HTR-8/SVneo (cell line): ENCODE results near the gene CCDC92.
A peak's percentile ranks its signal among the peaks of the same experiment; 100 is the strongest.

ENCODE experiments used
- DNase-seq: peaks from one replicate; pipeline ENCODE4 v3.0.0; 2011; ENCODE audit warnings: low spot score, mixed read lengths; ENCODE audit not compliant: insufficient read length
- FAIRE-seq: peaks from 2 replicates; lab custom pipeline; 2011; peaks lifted over from hg19 to GRCh38; lab: Jason Lieb, UNC

The CCDC92 gene

DNA sequence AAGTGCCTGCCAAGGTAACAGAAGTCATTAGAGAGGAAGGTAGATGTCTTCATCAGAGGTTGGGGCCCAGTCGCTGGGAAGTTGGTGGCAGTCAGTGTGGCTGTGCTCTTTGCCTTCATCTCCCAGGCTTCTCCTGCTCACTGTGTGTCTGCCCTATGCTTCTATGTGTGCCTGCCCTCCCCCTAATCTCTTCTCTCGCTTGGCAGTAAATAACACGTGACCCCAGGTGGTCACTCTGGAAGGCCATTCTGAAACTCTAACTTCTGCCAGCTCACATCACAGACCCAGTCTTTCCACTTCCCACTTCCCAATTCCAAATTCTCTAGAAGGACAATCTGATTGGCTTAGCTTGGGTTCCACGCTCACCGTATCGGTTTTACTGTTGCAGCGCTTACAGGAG, 9.6 kb upstream of the CCDC92 start:
- DNase-seq (no peak), FAIRE-seq (no peak)

- FAIRE-seq (no peak), DNase-seq (no peak)
These were observed 6.9 kb upstream of the CCDC92 start for GRCh38 chr12:123979566-123979965.

DNA sequence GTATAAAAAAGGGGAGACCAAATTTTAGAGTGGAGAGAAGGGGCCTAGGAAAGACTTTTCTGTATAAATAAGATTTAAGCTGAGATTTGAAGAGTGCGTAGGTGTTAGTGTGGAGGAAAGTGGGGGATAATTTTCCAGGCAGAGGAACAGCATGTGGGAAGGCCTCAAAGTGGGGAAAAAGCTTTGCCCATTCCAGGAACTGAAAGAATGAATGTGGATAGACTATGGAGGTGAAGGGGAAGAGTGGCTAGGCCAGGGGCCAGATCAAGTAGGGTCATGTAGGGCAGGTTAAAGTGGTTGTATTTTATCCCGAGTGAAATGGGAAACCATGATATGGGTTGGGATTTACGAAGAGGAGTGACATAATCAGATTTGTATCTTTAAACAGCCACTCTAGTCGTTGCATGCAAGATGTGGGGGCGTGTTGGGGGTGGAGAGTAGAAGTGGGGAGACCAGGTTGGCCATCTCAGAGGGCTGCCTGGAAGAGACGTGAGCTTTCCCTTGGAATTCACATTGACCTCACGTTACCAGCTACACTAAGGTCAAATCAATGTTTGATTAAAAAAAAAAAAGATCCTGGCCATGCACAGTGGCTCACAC, 3.7 kb upstream of the CCDC92 start:
- no peak for DNase-seq
- FAIRE-seq = no peak

DNA sequence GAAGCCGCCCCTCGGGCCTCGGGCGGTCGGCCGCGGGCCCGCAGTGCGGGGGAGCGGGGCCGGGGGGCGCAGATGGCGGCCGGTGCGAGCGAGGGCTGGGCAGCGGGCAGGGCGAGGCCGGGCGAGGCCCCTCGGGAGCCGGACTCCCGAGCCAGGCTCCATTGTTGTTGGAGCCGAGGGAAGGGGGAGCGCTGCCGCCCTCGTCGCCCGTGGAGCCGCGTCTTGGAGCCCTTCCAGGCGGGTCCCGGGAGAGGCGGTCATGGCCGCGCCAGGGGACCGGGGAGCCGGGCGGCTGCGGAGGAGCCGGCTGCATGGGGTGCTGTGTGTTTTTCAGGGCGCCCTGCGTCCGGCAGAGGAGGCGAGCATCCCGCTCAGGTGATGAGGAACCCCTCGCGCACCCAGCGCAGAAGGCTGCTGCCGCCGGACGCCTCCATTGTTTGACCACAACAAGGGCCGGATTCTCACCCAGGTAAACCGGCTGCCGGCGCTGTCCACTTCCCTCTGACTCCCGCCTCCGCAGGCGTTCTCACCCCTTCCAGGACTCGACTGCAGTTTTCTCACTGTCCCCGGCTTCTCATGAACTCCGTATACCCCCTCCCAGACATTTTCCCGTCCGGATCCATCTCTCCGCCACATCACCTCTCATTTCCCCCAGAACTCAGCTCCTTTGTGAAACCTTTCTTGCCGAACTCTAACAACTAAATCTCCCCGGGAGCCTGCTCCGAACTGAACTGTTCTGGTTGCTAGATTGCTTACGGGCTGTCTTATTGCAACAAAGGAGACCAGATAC, 1.1 kb upstream of the CCDC92 start:
- FAIRE-seq (no peak), DNase-seq (peak; percentile 12)

- FAIRE-seq (no peak), DNase-seq (peak; percentile 20)
These were observed 718 bp downstream of the CCDC92 start for GRCh38 chr12:123971770-123972456.

- no peak for DNase-seq
- no peak for FAIRE-seq
These were observed 1.2 kb downstream of the CCDC92 start for GRCh38 chr12:123971449-123971769.

DNA sequence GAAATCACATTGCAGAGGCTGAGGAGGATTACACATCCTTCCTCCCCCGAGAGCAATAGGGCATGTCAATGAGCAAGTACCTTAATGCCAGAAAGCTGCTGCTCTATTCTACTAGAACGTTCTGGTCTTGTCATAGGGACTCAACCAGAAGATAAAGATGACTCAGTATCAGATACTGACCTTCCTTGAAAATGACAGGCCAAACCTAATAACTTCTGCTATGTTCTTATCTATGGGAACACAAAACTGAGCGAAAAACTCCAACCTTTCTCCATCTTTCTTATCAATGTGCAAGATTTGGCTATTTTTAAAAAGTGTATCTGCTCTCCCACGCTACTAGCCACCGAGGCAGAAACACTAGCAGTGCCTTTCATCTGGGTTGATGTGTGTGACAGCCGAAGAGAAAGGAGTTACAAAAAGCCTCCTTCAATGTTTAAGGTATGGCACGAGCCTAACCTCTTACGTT, 5.5 kb downstream of the CCDC92 start:
- no peak for DNase-seq
- FAIRE-seq = no peak

DNA sequence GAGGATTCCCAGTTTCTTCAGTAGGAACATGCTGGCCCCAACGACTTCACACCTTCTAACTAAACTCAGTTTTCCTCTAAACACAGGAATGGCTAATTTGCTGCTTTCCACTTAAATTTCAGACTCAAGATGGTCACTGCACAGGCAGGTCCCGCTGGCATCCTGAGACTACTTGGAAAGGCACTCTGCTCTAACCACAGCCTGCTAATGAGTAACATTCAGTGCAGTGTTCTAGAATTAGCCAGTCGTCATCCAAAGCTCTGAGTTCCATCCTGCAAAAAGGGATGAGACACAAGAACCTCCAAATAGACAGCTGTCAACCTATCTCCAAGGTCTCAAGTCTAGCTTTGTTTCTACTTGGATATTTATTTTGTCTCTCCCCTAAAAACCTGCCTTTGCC, 6.0 kb downstream of the CCDC92 start:
- FAIRE-seq (no peak), DNase-seq (no peak)

- FAIRE-seq = no peak
- no peak for DNase-seq
These were observed 7.2 kb downstream of the CCDC92 start for GRCh38 chr12:123965382-123965781.

GRCh38 chr12:123963821-123964220, 8.8 kb downstream of the CCDC92 start:
- DNase-seq = no peak
- no peak for FAIRE-seq

- no peak for DNase-seq
- FAIRE-seq = no peak
These were observed 10.1 kb downstream of the CCDC92 start for GRCh38 chr12:123962513-123962912.

DNA sequence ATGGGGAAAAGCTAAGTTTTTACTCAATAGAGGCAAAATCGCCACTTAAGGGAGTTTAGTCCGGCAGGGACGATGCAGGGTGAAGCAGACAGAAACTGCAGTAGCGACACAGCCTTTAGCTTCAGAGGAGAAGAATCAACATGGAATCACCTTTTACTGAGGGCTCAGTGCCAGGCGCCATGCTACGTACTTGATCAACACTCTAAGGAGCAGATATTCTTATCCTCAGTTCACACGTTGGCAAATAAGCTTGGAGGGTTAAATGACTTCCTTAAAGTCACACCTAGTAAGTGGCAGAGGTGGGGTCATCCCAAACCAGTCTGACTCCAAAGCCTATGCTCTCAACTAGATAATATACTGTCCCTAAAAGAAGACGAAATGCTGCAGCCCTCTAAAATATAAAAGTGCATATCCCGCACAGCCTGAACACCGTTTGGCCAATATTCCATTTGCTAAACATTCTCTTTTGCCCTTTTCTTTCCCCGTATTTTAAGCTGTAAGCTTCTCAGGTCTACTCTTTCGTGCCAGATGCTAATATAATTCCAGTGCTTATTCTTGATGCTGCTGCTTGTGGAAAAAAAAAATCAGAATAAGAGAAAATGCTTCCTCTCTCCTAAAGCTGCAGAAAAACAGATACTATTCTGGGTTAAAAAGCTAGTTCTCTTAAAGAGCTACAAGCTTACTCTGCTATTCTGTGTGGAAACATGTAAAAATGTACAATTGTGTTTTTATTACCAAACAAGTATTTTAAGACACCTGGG, 10.9 kb downstream of the CCDC92 start:
- FAIRE-seq (no peak), DNase-seq (no peak)

GRCh38 chr12:123960856-123961255, 11.8 kb downstream of the CCDC92 start:
- FAIRE-seq (no peak), DNase-seq (no peak)

GRCh38 chr12:123960029-123960735, 12.4 kb downstream of the CCDC92 start:
- DNase-seq = no peak
- FAIRE-seq = no peak

- no peak for FAIRE-seq
These were observed 13.8 kb downstream of the CCDC92 start for GRCh38 chr12:123958876-123959275.

GRCh38 chr12:123958462-123958861, 14.2 kb downstream of the CCDC92 start:
- DNase-seq (no peak), FAIRE-seq (no peak)

More at GRCh38 chr12:123958876-123959275, 13.8 kb downstream of the CCDC92 start:
- DNase-seq = no peak

DNA sequence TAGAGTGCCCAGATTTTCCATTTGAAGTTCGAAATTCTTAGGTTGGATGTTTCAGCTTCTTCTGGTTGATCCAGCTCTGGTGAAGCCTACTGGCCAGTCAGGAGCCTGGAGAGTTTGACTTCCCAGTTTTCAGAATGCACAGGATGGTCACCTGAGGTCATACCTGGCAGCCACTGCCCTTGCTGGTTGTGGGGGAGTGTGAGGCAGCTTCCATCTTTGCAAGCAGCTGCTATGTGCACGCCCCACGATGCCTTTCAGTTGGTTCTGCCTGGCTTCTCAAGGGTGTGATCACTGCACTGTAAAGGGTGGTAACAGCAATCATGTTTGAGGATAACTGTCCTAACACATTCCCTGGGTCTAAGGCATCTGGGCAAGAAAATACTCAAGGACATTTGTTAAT, 15.4 kb downstream of the CCDC92 start:
- no peak for DNase-seq
- no peak for FAIRE-seq

- DNase-seq (no peak), FAIRE-seq (no peak)
These were observed 16.4 kb downstream of the CCDC92 start for GRCh38 chr12:123956249-123956648.

- no peak for DNase-seq
- no peak for FAIRE-seq
These were observed 17.8 kb downstream of the CCDC92 start for GRCh38 chr12:123954647-123955350.
